T-helper 2 cell treated with Interferon-gamma antibody and Interleukin-4, amounts not matched to agents 5 μg/mL and 100 μg/mL, for 36 hours (primary cell): ENCODE results near the gene L3MBTL3.

Source experiments
- DNase-seq: peaks from one replicate; pipeline ENCODE4 v3.0.0; 2021; ENCODE audit warnings: low spot score
- H3K27ac Mint-ChIP-seq: one replicate; pipeline ENCODE4 v1.8.0; 2021; ENCODE audit warnings: mild to moderate bottlenecking, mixed read lengths
- H3K27me3 Mint-ChIP-seq: one replicate; pipeline ENCODE4 v1.8.0; 2021; ENCODE audit warnings: low read depth, mixed read lengths
- H3K36me3 Mint-ChIP-seq: one replicate; pipeline ENCODE4 v1.8.0; 2021; ENCODE audit warnings: low read depth, mixed read lengths
- H3K4me1 Mint-ChIP-seq: one replicate; pipeline ENCODE4 v1.8.0; 2021; ENCODE audit warnings: low read depth, mixed read lengths
- H3K4me3 Mint-ChIP-seq: one replicate; pipeline ENCODE4 v1.8.0; 2022; ENCODE audit warnings: mild to moderate bottlenecking, moderate library complexity, mixed read lengths
- H3K9me3 Mint-ChIP-seq: one replicate; pipeline ENCODE4 v1.8.0; 2021; ENCODE audit warnings: mixed read lengths

Gene L3MBTL3

DNA sequence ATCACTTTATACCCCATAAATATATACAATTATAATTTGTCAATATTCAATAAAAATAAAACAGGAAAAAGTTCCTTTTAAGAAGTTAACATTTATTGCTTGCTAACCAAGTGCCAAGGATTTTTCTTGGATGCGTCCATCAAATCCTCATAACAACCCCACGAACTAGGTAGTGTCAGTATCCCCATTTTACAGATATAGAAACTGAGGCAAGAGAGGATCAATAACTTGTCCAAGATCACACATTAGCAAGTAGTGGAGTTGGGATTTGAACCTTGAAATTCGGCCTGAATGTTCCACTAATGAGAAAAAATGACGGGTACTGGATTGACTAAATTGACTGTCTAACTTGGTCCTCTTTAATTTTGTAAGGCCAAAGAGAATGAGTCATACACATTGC lies 5.7 kb upstream of the L3MBTL3 start:
- Mint-ChIP-seq H3K27ac (no peak overlapping the region), H3K36me3 (no peaks in the 10 kb centered on the region), H3K4me3 (no peak overlapping the region), H3K4me1 (no peaks in the 10 kb centered on the region), H3K27me3 (peaks cover 21% of the 10 kb centered on the region), H3K9me3 (no peaks in the 10 kb centered on the region)
- no peak for DNase-seq

DNA sequence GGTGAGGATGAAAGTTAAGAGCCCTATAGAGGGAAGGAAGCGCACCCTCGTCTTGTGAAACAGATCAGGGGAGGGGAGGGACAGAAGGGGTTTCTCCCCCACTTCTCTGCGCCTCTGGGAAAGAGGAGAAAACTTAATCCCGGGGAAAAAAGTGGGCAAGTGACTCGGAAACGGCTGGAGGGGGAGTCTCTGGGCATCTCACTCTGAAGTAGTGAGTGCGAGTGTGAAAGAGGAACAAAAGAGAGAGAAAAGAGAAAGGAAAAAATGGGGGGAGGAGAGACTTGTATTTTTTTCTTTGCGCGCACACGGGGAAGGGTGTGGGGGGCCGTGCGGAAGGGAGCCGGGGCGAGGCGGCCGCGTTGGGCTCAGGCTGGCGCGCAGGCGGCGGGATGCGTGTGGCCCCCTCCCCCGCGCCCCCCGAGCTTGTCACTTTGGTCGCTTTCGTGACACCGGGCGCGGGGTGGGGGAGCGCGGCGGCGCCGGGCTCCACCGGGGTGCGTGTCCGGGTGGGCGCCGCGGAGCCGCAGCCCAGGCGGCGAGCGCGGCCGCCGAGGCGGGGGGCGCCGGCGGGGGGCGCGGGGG lies 454 bp downstream of the L3MBTL3 start:
- Mint-ChIP-seq H3K9me3 (no peaks in the 10 kb centered on the region), H3K4me1 (peaks cover 12% of the 10 kb centered on the region), H3K36me3 (peaks cover 3% of the 10 kb centered on the region), H3K27me3 (peaks cover 11% of the 10 kb centered on the region), H3K27ac (peak overlapping the region; percentile 97), H3K4me3 (peak overlapping the region; percentile 99)
- peak; percentile 18 for DNase-seq

DNA sequence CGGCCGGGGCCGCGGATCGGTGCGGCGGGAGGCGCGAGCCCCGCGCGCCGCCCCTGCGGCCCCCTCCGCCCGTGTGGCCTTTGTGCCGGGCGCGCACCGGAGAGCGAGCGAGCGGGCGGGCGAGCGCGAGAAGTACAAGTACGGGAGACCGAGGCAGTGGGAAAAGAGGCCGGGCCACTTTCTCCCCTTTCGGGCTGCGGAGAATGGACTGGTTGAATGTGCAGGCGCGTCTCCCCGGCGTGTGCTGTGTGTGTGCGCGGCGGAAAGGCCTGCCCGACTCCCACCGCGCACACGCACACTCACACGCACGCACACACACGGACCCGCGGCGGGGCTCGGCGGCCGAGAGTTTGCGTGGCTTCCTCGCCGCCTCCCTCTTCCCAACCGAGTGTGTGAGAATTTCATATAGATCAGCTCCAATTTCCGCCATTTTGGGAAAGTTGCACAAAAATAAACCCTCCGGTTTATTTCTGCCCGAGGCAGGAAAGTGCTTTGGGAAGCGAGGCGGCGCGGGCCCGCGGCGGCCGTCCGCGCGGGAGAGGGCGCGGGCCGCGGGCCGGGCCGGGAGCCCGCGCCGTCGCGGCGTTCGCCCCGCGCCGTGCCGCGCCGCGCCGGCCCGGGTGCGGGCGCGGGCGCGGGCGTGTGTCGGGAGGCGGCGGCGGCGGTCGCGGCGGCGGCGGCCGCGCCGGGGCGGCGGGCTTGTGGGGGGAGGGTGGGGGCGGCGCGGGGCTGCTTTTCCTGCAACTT lies 1.1 kb downstream of the L3MBTL3 start:
- Mint-ChIP-seq H3K4me3 (peak overlapping the region; percentile 87), H3K27me3 (peaks cover 8% of the 10 kb centered on the region)

DNA sequence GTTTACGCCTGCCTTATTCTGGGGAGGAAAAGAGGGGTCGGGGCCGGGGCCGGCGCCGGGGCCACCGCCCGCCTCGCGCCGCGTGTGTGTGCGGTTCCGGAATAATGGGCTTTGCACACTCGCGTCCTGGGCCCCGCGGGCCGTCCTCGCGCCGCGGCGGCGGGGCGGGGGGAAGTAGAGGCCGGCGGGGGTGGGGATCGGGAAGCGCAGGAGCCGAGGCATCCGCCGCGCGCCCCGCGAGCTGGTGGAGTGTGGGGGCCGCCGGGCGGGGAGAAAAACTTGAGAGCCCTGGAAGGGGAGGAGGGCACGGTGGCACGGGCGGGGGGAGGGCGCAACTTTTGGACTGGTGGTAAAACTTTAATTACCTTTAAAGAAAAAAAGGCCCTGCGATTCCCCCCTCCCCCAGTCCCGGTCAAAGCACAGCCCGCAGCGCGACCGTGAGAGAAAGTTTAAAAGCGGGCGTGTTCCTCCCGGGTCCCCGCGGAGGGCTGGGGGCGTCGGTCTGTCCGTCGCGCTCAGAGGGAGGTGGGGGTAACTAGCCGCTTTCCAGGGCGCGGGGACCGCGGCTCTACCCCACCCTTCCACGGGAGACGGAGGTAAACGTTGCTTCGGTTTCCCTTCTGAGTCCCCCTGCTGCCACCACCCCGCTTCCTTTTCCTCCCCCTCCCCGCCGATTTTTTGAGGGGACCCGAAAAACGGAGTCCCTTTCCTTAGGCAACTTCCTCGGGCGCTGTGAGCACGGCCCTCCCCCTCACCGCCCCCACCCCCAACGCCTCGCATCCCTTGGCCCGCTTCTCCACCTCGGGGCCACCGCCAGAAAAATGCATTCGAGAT lies 1.9 kb downstream of the L3MBTL3 start:
- DNase-seq, result peak; percentile 26
- H3K27ac Mint-ChIP-seq, result peak overlapping the region; percentile 92
- peaks cover 12% of the 10 kb centered on the region for H3K4me1 Mint-ChIP-seq
- H3K27me3 Mint-ChIP-seq, result peaks cover 6% of the 10 kb centered on the region
- H3K4me3 Mint-ChIP-seq, result peak overlapping the region; percentile 93
- no peaks in the 10 kb centered on the region for H3K9me3 Mint-ChIP-seq
- peaks cover 11% of the 10 kb centered on the region for H3K36me3 Mint-ChIP-seq

More for the DNA sequence above, 1.1 kb downstream of the L3MBTL3 start:
- H3K36me3 Mint-ChIP-seq, result peaks cover 4% of the 10 kb centered on the region
- H3K9me3 Mint-ChIP-seq, result no peaks in the 10 kb centered on the region
- H3K27ac Mint-ChIP-seq, result peak overlapping the region; percentile 78
- DNase-seq, result peak; percentile 19
- H3K4me1 Mint-ChIP-seq, result peaks cover 12% of the 10 kb centered on the region

DNA sequence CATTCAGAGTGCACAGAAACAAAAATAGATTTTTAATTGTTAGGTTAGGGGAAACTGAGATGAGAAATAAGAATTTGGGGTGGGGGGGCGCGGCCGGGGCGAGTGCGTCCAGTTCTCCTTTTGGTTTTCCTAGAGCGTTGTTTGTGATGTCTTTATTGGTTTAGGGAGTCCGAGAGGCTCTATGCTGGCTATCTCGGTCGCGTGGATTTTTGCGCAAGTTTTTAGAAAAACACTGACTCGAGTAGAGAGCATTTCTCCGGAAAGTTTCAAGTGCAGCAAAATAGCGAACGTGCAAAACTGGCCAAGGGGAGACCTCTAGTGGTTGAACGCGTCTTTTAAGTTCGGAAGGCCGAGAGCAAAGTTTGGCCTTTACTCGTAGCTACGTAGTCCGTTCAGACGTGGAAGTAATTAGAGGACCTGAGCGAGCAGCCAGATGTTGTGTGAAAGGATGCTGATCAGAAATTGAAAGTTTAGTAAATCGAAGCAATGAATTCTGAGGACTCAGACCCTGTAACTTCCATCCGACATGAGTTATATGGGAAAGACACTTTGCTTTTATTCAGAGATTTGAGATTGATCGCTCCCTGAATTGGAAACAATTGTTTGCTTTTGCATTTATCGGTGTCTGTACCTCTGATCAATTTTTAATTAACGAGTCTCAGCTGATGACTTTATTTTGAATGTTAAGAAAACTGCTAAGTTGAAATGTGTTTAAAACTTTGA lies 2.7 kb downstream of the L3MBTL3 start:
- peaks cover 12% of the 10 kb centered on the region for H3K4me1 Mint-ChIP-seq

DNA sequence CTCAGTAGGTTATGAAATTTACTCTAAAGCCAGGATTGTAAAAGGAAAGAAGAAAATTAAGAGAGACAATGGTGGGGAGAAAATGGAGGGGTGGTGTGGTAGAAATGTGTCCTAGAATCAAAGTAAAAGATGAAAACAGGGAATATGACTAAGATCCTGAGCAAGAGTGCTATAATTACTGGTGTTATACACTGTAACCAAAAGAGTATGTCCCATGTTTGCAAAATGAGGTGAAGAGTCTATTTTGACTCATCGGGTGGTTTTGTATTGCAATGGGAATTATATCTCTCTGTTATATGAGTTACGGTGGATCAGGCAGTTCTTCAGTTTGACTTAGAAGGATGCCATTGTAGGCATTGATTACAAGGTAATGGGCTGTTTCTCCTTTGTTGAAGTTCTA lies 8.5 kb downstream of the L3MBTL3 start:
- no peaks in the 10 kb centered on the region for H3K27me3 Mint-ChIP-seq
- H3K36me3 Mint-ChIP-seq, result peaks cover 22% of the 10 kb centered on the region
- no peaks in the 10 kb centered on the region for H3K9me3 Mint-ChIP-seq
- H3K4me3 Mint-ChIP-seq, result no peak overlapping the region
- H3K4me1 Mint-ChIP-seq, result peaks cover 28% of the 10 kb centered on the region
- no peak overlapping the region for H3K27ac Mint-ChIP-seq
- DNase-seq, result no peak

More for the DNA sequence above, 2.7 kb downstream of the L3MBTL3 start:
- Mint-ChIP-seq H3K27me3 (peaks cover 3% of the 10 kb centered on the region), H3K36me3 (peaks cover 17% of the 10 kb centered on the region), H3K27ac (peak overlapping the region; percentile 92), H3K9me3 (no peaks in the 10 kb centered on the region), H3K4me3 (peak overlapping the region; percentile 93)
- peak; percentile 71 for DNase-seq

DNA sequence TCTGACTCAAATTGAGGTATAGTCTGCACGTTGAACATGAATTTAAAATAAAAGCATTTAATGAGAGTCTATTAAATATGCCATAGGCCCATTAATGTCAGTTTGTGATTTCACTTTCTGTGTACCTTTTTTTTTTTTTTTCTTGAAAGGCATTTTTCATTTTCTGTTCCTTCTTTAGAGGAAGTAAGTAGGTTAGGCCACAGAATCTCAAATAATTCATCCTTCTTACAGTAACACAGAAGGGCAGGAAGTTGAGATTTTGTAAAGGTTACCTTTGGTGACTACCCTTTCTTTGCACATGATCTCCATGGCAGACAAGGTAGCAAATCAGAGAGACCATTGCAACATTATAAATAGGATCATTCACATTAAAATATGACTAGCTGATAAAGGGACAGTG lies 9.6 kb downstream of the L3MBTL3 start:
- Mint-ChIP-seq H3K4me3 (peak overlapping the region; percentile 47), H3K27ac (peak overlapping the region; percentile 78), H3K27me3 (no peaks in the 10 kb centered on the region), H3K4me1 (peaks cover 29% of the 10 kb centered on the region), H3K36me3 (peaks cover 31% of the 10 kb centered on the region), H3K9me3 (no peaks in the 10 kb centered on the region)
- no peak for DNase-seq

DNA sequence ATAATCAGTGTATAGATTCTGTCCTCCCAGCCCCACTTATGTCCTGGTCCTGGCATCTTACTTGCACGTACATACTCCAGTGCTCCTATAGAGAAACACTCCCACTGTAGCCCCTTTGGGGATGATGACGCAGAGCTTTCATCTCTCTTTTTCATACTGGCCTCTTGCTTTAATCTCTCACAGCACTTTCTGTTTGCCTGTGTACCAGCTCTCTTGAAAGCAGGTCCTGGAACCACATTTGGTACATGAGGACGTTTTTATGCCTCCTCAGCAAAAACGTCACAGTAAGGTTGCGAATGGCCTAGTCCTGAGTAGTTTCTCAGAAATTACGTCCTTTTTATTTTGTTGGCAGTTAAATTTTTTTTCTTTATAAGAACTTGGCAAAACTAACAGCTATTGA lies 10.8 kb downstream of the L3MBTL3 start:
- Mint-ChIP-seq H3K9me3 (no peaks in the 10 kb centered on the region), H3K27ac (peak overlapping the region; percentile 78), H3K4me3 (peak overlapping the region; percentile 14), H3K36me3 (peaks cover 35% of the 10 kb centered on the region), H3K27me3 (no peaks in the 10 kb centered on the region), H3K4me1 (peaks cover 35% of the 10 kb centered on the region)
- no peak for DNase-seq

DNA sequence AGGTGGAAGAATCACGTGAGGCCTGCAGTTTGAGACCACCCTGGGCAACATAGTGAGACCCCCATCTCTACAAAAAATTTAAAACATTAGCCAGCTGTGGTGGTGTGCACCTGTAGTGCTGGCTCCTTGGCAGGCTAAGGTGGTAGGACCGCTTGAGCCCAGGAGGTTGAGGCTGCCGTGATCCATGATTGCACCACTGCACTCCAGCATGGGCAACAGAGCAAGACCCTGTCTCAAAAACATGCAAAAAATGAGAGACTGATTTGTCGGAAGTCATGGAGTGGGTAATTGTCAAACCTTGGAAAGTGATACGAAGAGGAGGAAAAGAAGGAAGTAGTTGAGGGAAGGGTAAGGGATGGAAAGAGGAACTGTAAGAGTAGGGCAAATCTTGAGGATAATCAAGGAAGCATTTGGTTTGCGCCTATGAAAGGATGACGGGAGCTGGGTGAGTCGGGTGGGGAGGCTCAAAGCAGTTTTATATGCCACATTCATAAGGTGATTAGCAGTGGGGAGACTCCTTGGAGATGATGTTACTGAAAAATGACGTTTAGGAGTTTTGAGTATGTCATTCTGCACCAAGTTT lies 14.5 kb downstream of the L3MBTL3 start:
- Mint-ChIP-seq H3K36me3 (peaks cover 20% of the 10 kb centered on the region), H3K4me1 (peaks cover 42% of the 10 kb centered on the region), H3K27me3 (no peaks in the 10 kb centered on the region), H3K9me3 (no peaks in the 10 kb centered on the region), H3K4me3 (no peak overlapping the region), H3K27ac (no peak overlapping the region)
- DNase-seq, result no peak

DNA sequence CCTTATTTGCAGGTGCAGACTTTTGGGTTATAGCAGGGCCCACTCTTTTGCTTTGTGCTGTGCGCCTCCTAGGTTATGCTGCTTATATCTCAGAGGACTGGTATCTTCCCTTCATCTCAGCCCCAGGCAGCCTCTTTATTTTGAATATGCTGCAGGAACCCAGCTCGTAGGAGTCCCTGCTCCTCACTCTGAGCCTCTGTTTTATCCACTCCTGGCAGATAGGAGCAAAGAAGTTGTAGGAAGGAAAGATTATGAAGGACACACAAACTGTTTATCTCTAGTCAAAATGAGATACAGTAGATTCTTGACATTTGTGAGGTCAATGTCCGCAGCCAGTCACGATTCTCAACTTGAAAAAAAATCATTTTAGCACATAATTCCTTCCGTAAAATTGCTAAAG lies 15.6 kb downstream of the L3MBTL3 start:
- peaks cover 31% of the 10 kb centered on the region for H3K4me1 Mint-ChIP-seq

DNA sequence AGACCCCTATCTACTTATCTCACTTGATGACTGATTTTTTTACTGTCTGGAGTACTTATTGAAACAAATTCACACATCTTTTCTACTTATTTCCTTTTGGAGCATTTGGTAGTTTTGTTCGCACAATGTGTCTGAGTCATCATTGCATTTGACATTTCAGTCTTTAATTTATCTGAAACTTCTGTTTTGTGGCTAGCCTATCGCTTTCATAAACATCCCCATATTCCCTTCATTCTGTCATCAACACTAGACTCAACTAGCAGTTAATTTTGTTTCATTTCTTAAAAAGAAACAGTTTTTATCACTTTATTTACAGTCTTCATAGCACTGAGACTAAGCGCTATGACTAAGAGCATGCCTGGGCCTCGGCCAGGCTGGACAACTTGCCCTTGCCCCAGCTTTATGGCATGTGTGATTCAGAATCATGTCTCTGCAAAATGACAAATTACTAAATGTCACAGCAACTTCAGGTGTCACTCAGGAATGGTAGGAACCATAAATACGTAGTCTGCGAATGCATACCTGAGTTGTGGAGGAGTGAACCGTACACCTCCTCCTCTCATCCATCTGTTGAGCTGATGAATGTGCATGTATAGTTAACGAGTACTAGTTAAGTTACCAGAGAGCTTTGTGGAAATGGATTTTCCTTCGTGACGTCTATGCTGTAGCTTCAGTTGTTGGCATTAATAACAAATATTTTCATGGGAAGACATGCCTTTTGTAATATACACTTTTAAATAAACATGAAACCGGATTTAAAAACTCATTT lies 16.2 kb downstream of the L3MBTL3 start:
- Mint-ChIP-seq H3K9me3 (no peaks in the 10 kb centered on the region), H3K4me3 (peak overlapping the region; percentile 33), H3K4me1 (peaks cover 26% of the 10 kb centered on the region), H3K27me3 (peaks cover 3% of the 10 kb centered on the region), H3K36me3 (peaks cover 20% of the 10 kb centered on the region), H3K27ac (peak overlapping the region; percentile 42)
- peak; percentile 26 for DNase-seq

More for the DNA sequence above, 15.6 kb downstream of the L3MBTL3 start:
- Mint-ChIP-seq H3K9me3 (no peaks in the 10 kb centered on the region), H3K36me3 (peaks cover 20% of the 10 kb centered on the region), H3K27ac (no peak overlapping the region), H3K27me3 (peaks cover 3% of the 10 kb centered on the region), H3K4me3 (peak overlapping the region; percentile 33)
- DNase-seq, result no peak

DNA sequence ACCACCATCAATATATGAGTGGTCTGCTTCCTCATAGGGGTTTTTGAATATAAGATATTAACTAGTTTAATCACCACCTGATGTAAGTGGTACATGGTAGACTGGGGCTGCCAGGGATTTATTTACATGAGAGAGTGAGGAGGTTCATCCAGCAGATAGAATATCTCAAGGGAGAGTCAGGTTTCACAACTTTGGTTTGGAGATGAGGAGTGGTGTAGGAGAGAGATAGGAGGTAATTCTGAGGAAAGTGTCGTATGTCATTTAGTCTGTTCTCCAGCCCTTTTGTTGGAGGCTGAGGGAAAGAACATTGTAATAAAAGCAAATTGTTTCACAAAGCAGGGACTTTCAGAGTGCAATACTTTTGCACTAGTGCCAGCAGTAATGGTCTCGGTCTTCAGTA lies 16.8 kb downstream of the L3MBTL3 start:
- Mint-ChIP-seq H3K27me3 (peaks cover 3% of the 10 kb centered on the region), H3K4me3 (no peak overlapping the region), H3K36me3 (peaks cover 20% of the 10 kb centered on the region), H3K27ac (no peak overlapping the region), H3K4me1 (peaks cover 27% of the 10 kb centered on the region), H3K9me3 (no peaks in the 10 kb centered on the region)
- DNase-seq, result no peak
